Endodermal cell (in vitro differentiated cells): ENCODE data around the gene ARHGAP22. TPM values are rescaled to one million over a fixed set of nuclear protein-coding genes. Genes with fewer than 3 reads are reported as not detected.

ENCODE experiments used
- DNase-seq: peaks from one replicate; pipeline ENCODE4 v3.0.0-alpha.2; 2017
- H3K27ac ChIP-seq: 2 replicates; pipeline ENCODE4 v1.5.1; 2013; ENCODE audit warnings: mild to moderate bottlenecking, low read depth, low read length, moderate library complexity
- H3K27me3 ChIP-seq: 2 replicates; pipeline ENCODE4 v1.6.1; 2013; ENCODE audit warnings: mild to moderate bottlenecking, low read length, moderate library complexity; ENCODE audit not compliant: insufficient read depth, control insufficient read depth, poor library complexity, severe bottlenecking
- H3K36me3 ChIP-seq: 2 replicates; pipeline ENCODE4 v1.7.0; 2013; ENCODE audit warnings: mild to moderate bottlenecking, low read length, moderate library complexity; ENCODE audit not compliant: control insufficient read depth, insufficient read depth
- H3K4me1 ChIP-seq: one replicate; pipeline ENCODE4 v1.7.0; 2013; ENCODE audit warnings: low read length; ENCODE audit not compliant: control insufficient read depth, insufficient read depth
- H3K4me3 ChIP-seq: 2 replicates; pipeline ENCODE4 v1.5.1; 2013; ENCODE audit warnings: mild to moderate bottlenecking, low read length, moderate library complexity
- H3K9ac ChIP-seq: 2 replicates; pipeline ENCODE4 v1.6.1; 2013; ENCODE audit warnings: mild to moderate bottlenecking, low read length, moderate library complexity; ENCODE audit not compliant: poor library complexity, severe bottlenecking; ENCODE audit errors: extremely low read depth
- H3K9me3 ChIP-seq: 2 replicates; pipeline ENCODE4 v1.6.1; 2013; ENCODE audit warnings: mild to moderate bottlenecking, low read length, moderate library complexity; ENCODE audit not compliant: control insufficient read depth
- H3K27ac Mint-ChIP-seq: 2 replicates; pipeline ENCODE4 v1.8.0; 2020; ENCODE audit warnings: mixed read lengths
- H3K27me3 Mint-ChIP-seq: 2 replicates; pipeline ENCODE4 v1.8.0; 2021; ENCODE audit warnings: mild to moderate bottlenecking, mixed read lengths; ENCODE audit not compliant: insufficient read depth
- H3K36me3 Mint-ChIP-seq: 2 replicates; pipeline ENCODE4 v1.8.0; 2020; ENCODE audit warnings: low read depth, mixed read lengths
- H3K4me1 Mint-ChIP-seq: 2 replicates; pipeline ENCODE4 v1.8.0; 2020; ENCODE audit warnings: mixed read lengths
- H3K4me3 Mint-ChIP-seq: 2 replicates; pipeline ENCODE4 v1.8.0; 2020; ENCODE audit warnings: mild to moderate bottlenecking, moderate library complexity, mixed read lengths
- H3K9me3 Mint-ChIP-seq: 2 replicates; pipeline ENCODE4 v1.8.0; 2020; ENCODE audit warnings: mild to moderate bottlenecking, mixed read lengths
- CTCF ChIP-seq: fragments of 200-600 bp; sonication (generic); conservative IDR thresholded peaks from 2 replicates; pipeline ENCODE4 v1.5.0; 2021; ENCODE audit warnings: antibody characterized with exemption, mild to moderate bottlenecking
- WGBS, 2 experiments: methylation state at CpG; one replicate each; pipeline versions ENCODE4 v1.1.5 to v1.1.7; 2013; ENCODE audit warnings: missing lambda C conversion rate in 2 of 2, mixed read lengths in 1 of 2; ENCODE audit not compliant: insufficient coverage in 1 of 2, insufficient read length in 1 of 2; 5-methylcytosine and 5-hydroxymethylcytosine counted together
- total RNA-seq, 2 donors: library from RNA; stranded (reverse); fragmentation: NEBNext Ultra II Directional in 1 of 2; extraction: Animal tissue kit (Norgen Biotek cat#: 25700) in 1 of 2; gene quantifications; 2 replicates in 1 of 2; 3 replicates in 1 of 2; pipeline ENCODE4 v1.2.1, GENCODE V29; 2021

The ARHGAP22 gene
- total RNA-seq, 2 donors from 2014 or later = 10.3 to 14.1 TPM

GRCh38 chr10:48545462-48546145, 59.3 kb downstream of the ARHGAP22 start:
- 90 to 93% methylated on average over 11 to 14 of the region's 14 CpGs for WGBS, 2 experiments
- no peaks in the 10 kb centered on the region for H3K36me3 Mint-ChIP-seq
- peaks cover 3% of the 10 kb centered on the region for H3K27me3 Mint-ChIP-seq

GRCh38 chr10:48543182-48543844, 61.6 kb downstream of the ARHGAP22 start:
- H3K9me3 Mint-ChIP-seq = no peaks in the 10 kb centered on the region
- peaks cover 12% of the 10 kb centered on the region for H3K4me1 ChIP-seq
- no peaks in the 10 kb centered on the region for H3K36me3 ChIP-seq
- H3K36me3 Mint-ChIP-seq = no peaks in the 10 kb centered on the region
- DNase-seq = peak; percentile 45
- H3K4me3 Mint-ChIP-seq = no peak overlapping the region
- H3K27ac ChIP-seq = no peak overlapping the region
- no peak for TF ChIP-seq CTCF
- peaks cover 9% of the 10 kb centered on the region for H3K4me1 Mint-ChIP-seq
- no peak overlapping the region for H3K9ac ChIP-seq
- no peak overlapping the region for H3K4me3 ChIP-seq
- no peak overlapping the region for H3K27ac Mint-ChIP-seq
- H3K27me3 Mint-ChIP-seq = no peaks in the 10 kb centered on the region
- no peaks in the 10 kb centered on the region for H3K9me3 ChIP-seq
- WGBS, 2 experiments = 83 to 93% methylated on average over 1 to 3 of the region's 3 CpGs
- H3K27me3 ChIP-seq = no peaks in the 10 kb centered on the region

More at GRCh38 chr10:48545462-48546145, 59.3 kb downstream of the ARHGAP22 start:
- H3K27me3 ChIP-seq = no peaks in the 10 kb centered on the region
- H3K4me3 ChIP-seq = no peak overlapping the region
- peaks cover 2% of the 10 kb centered on the region for H3K9me3 Mint-ChIP-seq
- no peaks in the 10 kb centered on the region for H3K36me3 ChIP-seq
- no peak overlapping the region for H3K27ac Mint-ChIP-seq
- H3K4me3 Mint-ChIP-seq = no peak overlapping the region
- H3K4me1 Mint-ChIP-seq = peaks cover 9% of the 10 kb centered on the region
- no peaks in the 10 kb centered on the region for H3K9me3 ChIP-seq
- H3K9ac ChIP-seq = no peak overlapping the region
- DNase-seq = peak; percentile 30
- no peak for TF ChIP-seq CTCF
- H3K4me1 ChIP-seq = peaks cover 10% of the 10 kb centered on the region
- no peak overlapping the region for H3K27ac ChIP-seq

- Mint-ChIP-seq H3K4me1 (peaks cover 9% of the 10 kb centered on the region), H3K4me3 (no peak overlapping the region), H3K27ac (no peak overlapping the region), H3K36me3 (no peaks in the 10 kb centered on the region), H3K9me3 (no peaks in the 10 kb centered on the region), H3K27me3 (no peaks in the 10 kb centered on the region)
- H3K4me3 ChIP-seq = no peak overlapping the region
- 82 to 93% methylated on average over 2 to 6 of the region's 6 CpGs for WGBS, 2 experiments
- no peaks in the 10 kb centered on the region for H3K27me3 ChIP-seq
- no peak overlapping the region for H3K27ac ChIP-seq
- TF ChIP-seq CTCF = no peak
- no peaks in the 10 kb centered on the region for H3K9me3 ChIP-seq
- H3K9ac ChIP-seq = no peak overlapping the region
- peak; percentile 52 for DNase-seq
- no peaks in the 10 kb centered on the region for H3K36me3 ChIP-seq
- peaks cover 12% of the 10 kb centered on the region for H3K4me1 ChIP-seq
Observed at GRCh38 chr10:48542471-48543181, 62.2 kb downstream of the ARHGAP22 start.
